Prostate gland (tissue), 2 donors: ENCODE results near the gene SCEL. TPM values are rescaled to one million over a fixed set of nuclear protein-coding genes. Genes with fewer than 3 reads are reported as not detected.

ENCODE experiments used
- DNase-seq: peaks from one replicate; pipeline ENCODE4 v3.0.0-alpha.2; 2019; ENCODE audit warnings: low spot score
- H3K27ac ChIP-seq, 2 donors: fragments of 200-600 bp; sonication (generic); 2 replicates each; pipeline ENCODE4 v1.5.1; 2017 to 2019
- H3K27me3 ChIP-seq: fragments of 200-600 bp; sonication (generic); replicated peaks from 2 replicates; pipeline ENCODE4 v1.5.1; 2019; ENCODE audit not compliant: insufficient read depth
- H3K36me3 ChIP-seq, 2 donors: fragments of 200-600 bp; sonication (generic); 1 replicate in 1 of 2; 2 replicates in 1 of 2; pipeline versions ENCODE4 v1.5.1 to v1.8.1; 2017 to 2019
- H3K4me1 ChIP-seq: fragments of 200-600 bp; sonication (generic); replicated peaks from 2 replicates; pipeline ENCODE4 v1.5.1; 2019
- H3K4me3 ChIP-seq, 2 donors: fragments of 200-600 bp; sonication (generic); 2 replicates each; pipeline ENCODE4 v1.5.1; 2017 to 2019
- H3K9me3 ChIP-seq: fragments of 200-600 bp; sonication (generic); 2 replicates; pipeline ENCODE4 v1.5.1; 2017
- POLR2A ChIP-seq: fragments of 450-650 bp; IDR thresholded peaks from one replicate; pipeline ENCODE4 v1.6.1; 2016; ENCODE audit warnings: antibody characterized with exemption, mild to moderate bottlenecking
- POLR2AphosphoS5 ChIP-seq: sonication (generic); formaldehyde crosslinking; IDR thresholded peaks from one replicate; pipeline ENCODE4 v1.6.1; 2017; ENCODE audit warnings: antibody characterized with exemption
- WGBS: methylation state at CpG from one replicate; pipeline ENCODE4 v1.1.5; 2018; 5-methylcytosine and 5-hydroxymethylcytosine counted together
- intact Hi-C: fragments of 100-400 bp; cut with DNase I; formaldehyde crosslinking; loops from one replicate; pipeline ENCODE4 v1.14.2; 2022
- total RNA-seq, 2 donors: library from RNA; depleted of rRNA; stranded (reverse); fragments of >200 nt; gene quantifications; one replicate each; pipeline ENCODE4 v1.1.0, GENCODE V29; 2016
- TF ChIP-seq, protein P1 (sequence below), 4 experiments: fragments of 200-600 bp in 2 of 4; fragments of 450-650 bp in 2 of 4; sonication (generic) in 2 of 4; IDR thresholded peaks; 1 replicate in 3 of 4; 2 replicates in 1 of 4; pipeline ENCODE4 v1.5.1; 2016 to 2019; ENCODE audit warnings: antibody characterized with exemption in 4 of 4, mild to moderate bottlenecking in 2 of 4, moderate library complexity in 2 of 4

SCEL gene
- total RNA-seq, 2 donors from 2014 or later = 0.09 to 2.3 TPM

DNA sequence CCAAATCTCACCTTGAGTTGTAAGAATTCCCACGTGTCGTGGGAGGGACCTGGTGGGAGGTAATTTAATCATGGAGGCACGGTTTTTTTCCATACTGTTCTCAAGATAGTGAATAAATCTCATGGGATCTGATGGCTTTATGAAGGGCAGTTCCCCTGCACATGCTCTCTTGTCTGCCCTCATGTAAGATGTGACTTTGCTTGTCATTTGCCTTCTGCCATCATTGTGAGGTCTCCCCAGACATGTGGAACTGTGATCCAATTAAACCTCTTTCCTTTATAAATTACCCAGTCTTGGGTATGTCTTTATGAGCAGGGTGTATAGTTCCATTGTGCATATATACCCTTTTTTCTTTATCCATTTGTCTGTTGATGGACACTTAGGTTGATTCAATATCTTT is 13.1 kb downstream of the SCEL start:
- H3K9me3 ChIP-seq = no peaks in the 10 kb centered on the region
- TF ChIP-seq POLR2A (no peak), POLR2AphosphoS5 (no peak)
- TF ChIP-seq, protein P1, sequence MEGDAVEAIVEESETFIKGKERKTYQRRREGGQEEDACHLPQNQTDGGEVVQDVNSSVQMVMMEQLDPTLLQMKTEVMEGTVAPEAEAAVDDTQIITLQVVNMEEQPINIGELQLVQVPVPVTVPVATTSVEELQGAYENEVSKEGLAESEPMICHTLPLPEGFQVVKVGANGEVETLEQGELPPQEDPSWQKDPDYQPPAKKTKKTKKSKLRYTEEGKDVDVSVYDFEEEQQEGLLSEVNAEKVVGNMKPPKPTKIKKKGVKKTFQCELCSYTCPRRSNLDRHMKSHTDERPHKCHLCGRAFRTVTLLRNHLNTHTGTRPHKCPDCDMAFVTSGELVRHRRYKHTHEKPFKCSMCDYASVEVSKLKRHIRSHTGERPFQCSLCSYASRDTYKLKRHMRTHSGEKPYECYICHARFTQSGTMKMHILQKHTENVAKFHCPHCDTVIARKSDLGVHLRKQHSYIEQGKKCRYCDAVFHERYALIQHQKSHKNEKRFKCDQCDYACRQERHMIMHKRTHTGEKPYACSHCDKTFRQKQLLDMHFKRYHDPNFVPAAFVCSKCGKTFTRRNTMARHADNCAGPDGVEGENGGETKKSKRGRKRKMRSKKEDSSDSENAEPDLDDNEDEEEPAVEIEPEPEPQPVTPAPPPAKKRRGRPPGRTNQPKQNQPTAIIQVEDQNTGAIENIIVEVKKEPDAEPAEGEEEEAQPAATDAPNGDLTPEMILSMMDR (IDR thresholded peaks at IDR 0.05) = no peak
- DNase-seq = no peak
- H3K4me1 ChIP-seq = no peaks in the 10 kb centered on the region
- WGBS = 81% methylated on average over 3 of the region's 3 CpGs
- intact Hi-C loops = no loop called here
- H3K36me3 ChIP-seq = no peaks in the 10 kb centered on the region
- no peaks in the 10 kb centered on the region for H3K27me3 ChIP-seq
- no peak overlapping the region for H3K4me3 ChIP-seq
- H3K27ac ChIP-seq = no peak overlapping the region

DNA sequence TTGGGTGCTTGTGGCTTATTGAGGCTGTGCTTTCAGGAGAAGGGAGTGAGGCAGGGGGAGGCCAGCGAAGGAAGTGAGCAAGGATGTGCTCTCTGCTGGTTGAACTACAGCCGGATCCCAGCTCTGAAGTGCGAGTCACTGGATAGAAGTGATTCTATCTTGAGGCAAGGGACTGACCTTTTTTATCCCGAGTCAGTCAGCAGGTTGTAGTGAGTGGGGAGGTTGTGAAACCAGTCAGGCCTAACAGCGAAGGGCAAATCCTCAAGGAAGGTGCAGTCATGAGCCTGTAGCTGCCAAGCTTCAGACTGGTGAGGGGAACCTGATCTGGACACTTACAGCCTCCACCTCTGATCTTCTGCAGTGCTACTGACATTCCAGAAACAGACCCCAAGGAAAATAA is 18.6 kb downstream of the SCEL start:
- no peak overlapping the region for H3K27ac ChIP-seq
- intact Hi-C loops = no loop called here

DNA sequence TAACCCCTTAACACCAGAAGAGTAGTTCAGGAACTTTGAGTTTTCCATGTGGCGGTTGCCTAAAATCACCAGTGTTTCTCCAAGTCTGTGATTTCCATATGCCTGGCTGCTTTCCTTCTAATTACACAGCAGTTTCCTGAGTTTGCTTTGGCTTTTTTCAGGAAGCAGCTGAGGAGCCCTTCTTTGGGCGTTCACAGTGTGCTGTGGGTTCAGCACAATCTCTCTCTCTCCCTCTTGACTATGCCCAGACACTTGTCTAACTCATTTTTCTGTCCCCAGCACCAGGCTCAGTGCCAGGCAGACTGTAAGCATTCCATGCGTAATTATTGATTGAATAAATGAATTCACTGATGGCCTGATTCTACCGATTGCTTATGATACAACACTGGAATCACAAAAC is 19.7 kb downstream of the SCEL start:
- WGBS = 81% methylated on average over 4 of the region's 4 CpGs
- no peaks in the 10 kb centered on the region for H3K4me1 ChIP-seq

More for the DNA sequence above, 18.6 kb downstream of the SCEL start:
- no peaks in the 10 kb centered on the region for H3K9me3 ChIP-seq
- WGBS = 77% methylated on average over 5 of the region's 5 CpGs
- DNase-seq = no peak
- no peaks in the 10 kb centered on the region for H3K27me3 ChIP-seq
- H3K4me3 ChIP-seq = no peak overlapping the region
- H3K4me1 ChIP-seq = no peaks in the 10 kb centered on the region
- no peaks in the 10 kb centered on the region for H3K36me3 ChIP-seq
- no peak for TF ChIP-seq POLR2A
- TF ChIP-seq POLR2AphosphoS5 = no peak
- TF ChIP-seq, protein P1 (IDR thresholded peaks at IDR 0.05) = no peak

DNA sequence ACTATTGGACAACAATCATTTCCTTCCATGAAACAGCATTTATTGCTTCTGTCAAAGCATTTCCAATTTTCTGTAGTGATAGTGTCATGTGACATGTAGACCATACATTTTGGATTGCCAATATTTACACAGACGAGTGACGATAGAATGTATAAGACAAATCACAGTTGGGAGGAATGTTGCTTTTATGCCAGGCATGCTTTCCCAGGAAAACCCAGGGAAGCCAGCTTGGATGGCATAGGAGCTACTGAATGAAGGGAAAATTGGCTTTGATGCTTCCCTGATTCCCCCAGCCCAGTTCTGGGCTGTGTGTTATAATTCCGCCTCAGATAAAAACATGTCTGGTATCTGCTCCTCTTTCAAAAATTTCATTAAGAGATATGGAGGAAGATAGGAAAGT is 22.5 kb downstream of the SCEL start:
- WGBS = 72% methylated on average over 3 of the region's 3 CpGs
- no peaks in the 10 kb centered on the region for H3K27me3 ChIP-seq

More for the DNA sequence above, 19.7 kb downstream of the SCEL start:
- no peak for DNase-seq
- intact Hi-C loops = no loop called here
- Histone ChIP-seq H3K27ac (no peak overlapping the region), H3K9me3 (no peaks in the 10 kb centered on the region), H3K4me3 (no peak overlapping the region), H3K27me3 (no peaks in the 10 kb centered on the region), H3K36me3 (no peaks in the 10 kb centered on the region)
- TF ChIP-seq POLR2AphosphoS5 (no peak), POLR2A (no peak)
- TF ChIP-seq, protein P1 (IDR thresholded peaks at IDR 0.05) = no peak

DNA sequence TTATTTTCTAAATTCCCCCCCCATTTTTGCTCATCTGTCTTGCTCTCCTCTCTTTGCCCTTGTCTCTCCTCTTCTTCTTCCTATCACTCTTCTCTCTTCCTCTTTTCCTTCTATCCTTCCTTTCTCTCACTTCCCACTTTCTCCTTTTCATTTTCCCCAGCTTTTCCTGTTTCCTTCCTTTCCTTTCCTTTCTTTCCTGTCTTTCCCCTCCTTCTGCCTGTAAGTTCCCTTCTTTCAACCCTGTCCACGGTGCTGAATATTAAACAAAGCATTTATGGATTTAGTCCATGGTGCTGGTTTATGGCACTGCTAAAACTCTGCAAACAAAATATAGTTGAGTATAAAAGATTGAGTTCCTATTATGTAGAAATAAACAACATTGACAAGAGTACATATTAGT is 27.6 kb downstream of the SCEL start:
- Histone ChIP-seq H3K4me3 (no peak overlapping the region), H3K9me3 (no peaks in the 10 kb centered on the region), H3K27ac (no peak overlapping the region), H3K27me3 (no peaks in the 10 kb centered on the region), H3K36me3 (no peaks in the 10 kb centered on the region), H3K4me1 (no peaks in the 10 kb centered on the region)
- no peak for DNase-seq
- WGBS = 7% methylated on average over 1 of the region's 1 CpG
- intact Hi-C loops = no loop called here
- TF ChIP-seq POLR2AphosphoS5 = peak; percentile 7
- TF ChIP-seq POLR2A = no peak

More for the DNA sequence above, 22.5 kb downstream of the SCEL start:
- Histone ChIP-seq H3K9me3 (no peaks in the 10 kb centered on the region), H3K36me3 (no peaks in the 10 kb centered on the region), H3K4me3 (no peak overlapping the region), H3K27ac (no peak overlapping the region), H3K4me1 (no peaks in the 10 kb centered on the region)
- DNase-seq = no peak
- intact Hi-C loops = no loop called here
- TF ChIP-seq POLR2AphosphoS5 (no peak), POLR2A (no peak)
- TF ChIP-seq, protein P1 (IDR thresholded peaks at IDR 0.05) = no peak
